Activated CD4-positive, alpha-beta T cell treated with anti-CD3 and anti-CD28 coated beads, Interleukin-2, amount 50 U/mL, for 4 hours (primary cell): ENCODE results near the gene SPINK9.

Source experiments
- DNase-seq, 2 experiments: peaks; one replicate each; pipeline ENCODE4 v3.0.0-alpha.2; 2020

SPINK9 gene

DNA sequence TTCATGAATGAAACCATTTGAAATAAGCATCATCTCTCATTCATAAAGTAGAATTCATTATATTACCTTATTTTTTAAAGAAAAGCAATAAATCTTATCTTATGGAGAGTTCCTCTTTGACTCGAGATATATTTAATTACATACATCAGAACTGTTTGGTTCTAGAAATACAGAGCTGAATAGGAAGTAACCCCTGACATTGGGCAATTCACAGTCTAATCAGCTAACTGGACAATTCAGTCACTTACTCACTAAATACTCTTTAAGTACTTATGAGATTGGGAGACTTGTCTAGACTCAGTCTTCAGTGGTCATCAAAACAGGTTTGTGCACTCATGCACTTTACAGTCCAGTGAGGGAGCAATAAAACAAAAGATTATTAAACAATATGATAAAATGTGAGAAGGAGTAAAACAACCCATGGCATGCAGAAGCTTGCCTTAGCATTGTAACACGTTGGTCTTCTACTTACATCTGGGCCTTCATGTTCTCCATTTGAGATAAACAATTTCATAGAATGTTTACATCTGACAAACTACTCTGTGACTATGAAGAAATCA lies 36.9 kb downstream of the SPINK9 start:
- no peak for DNase-seq

DNA sequence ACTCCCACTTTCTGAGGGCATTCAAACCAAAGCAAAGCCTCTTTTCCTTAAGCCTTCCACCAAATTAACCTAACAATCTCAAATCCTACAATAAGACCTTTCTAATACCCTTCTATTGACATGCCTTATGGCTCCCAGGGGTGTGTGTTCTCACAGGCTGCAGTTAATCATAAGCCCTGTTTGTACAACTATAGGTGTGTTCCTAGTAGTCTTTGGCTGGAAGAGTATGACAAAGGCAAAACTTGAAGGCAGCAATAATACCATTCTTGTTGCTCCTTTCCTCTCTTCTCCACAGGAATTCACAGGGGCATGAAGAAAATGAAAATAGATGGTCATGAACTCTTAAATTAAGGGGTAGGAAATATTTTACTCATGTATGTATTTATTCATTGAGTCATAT lies 37.5 kb downstream of the SPINK9 start:
- DNase-seq, result no peak

DNA sequence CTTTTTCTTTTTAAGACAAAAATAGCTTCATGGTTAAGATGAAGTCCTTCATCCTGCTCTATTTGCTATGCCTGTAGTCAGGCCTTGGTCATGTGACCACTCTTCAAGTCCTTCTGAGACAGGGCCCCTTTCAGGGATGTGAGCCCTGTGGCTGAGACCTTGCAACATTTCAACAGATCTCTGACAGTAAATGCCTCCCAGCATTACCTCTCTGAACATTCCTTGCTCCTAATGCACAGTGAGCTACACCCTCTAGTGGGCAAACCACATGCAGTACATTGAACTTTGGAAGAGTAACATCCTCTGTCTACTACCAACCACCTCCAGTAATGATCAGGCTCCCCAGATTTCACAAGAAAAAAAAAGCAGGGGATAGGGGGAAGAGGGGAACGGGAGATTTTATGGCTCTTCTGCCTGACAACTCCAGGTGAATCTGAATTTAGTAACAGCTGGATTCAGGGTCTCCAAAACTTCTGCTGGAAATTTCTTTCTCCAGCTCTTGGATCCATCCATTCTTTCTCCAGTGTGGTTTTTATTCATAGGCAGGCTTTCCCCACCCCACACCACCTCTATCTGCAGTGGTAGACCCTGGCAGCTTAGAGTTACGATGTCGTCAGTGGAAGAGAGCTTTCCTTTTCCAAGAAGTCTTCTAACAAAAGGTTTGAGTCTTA lies 39.5 kb downstream of the SPINK9 start:
- peak in 1 of 2 experiments; percentile 1 for DNase-seq

DNA sequence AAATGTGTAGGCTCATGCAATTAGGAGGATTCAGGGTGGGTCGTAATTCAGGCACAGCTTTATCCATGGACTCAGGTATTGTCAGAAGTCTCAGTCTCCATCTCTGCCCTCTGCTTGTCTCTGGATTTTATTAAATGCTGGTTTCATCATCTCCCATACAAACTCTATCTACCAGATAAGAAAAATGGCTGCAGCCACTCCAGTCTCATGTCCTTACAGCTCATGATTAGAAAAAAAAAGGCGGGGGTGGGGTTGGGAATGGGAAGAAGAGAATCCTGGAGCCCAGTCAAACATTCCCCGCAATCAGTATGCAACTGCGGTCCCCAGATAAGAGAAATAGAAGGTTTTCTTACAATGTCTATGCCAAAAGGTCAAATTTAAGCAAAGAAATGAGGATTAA lies 40.8 kb downstream of the SPINK9 start:
- no peak for DNase-seq

DNA sequence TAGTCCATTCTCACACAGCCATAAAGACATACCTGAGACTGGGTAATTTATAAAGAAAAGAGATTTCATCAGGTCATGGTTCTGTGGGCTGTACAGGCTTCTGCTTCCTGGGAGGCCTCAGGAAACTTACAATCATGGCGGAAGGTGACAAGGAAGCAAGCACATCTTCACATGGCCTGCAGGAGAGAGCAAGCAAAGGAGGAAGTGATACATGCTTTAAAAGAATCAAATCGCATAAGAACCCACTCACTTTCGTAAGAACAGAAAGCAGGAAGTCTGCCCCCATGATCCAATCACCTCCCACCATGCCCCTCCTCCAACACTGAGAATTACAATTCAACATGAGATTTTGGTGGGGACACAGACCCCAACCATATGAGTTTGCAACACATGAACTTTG lies 43.3 kb downstream of the SPINK9 start:
- DNase-seq, result no peak

DNA sequence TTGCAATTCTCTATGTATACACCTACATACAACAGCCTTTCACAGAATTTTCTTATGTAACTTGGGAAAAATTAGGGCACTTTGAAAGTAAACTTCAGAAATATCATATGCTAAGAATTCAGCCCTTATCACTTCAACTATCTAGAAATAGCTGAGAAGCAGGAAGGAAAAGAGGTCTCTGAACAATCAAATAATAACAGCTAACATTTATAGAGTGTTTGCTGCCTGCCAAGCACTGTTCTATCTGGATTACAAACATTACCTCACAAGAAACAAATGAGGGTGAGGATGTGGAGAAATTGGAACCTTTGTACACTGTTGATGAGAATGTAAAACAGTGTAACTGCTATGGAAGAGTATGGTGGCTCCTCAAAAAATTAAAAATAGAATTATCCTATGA lies 44.0 kb downstream of the SPINK9 start:
- no peak for DNase-seq

DNA sequence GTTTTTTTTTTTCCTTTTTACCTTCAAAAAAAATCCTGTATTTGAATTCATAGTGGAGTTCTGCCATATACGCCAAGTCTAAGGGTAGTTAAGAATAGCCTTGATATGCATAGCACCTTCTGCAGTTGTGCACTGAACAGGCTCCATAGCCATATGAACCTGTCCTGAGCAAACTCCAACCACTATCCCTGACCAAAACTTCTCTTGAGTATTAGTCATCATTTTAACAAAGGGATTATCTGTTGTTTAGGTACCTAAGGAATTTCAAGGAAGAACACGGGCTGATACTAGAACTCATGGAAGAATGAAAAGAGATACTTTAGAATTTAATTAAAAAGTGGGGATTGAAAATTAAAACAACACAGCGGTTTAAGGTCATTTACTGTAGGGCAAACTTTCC lies 46.5 kb downstream of the SPINK9 start:
- no peak for DNase-seq

DNA sequence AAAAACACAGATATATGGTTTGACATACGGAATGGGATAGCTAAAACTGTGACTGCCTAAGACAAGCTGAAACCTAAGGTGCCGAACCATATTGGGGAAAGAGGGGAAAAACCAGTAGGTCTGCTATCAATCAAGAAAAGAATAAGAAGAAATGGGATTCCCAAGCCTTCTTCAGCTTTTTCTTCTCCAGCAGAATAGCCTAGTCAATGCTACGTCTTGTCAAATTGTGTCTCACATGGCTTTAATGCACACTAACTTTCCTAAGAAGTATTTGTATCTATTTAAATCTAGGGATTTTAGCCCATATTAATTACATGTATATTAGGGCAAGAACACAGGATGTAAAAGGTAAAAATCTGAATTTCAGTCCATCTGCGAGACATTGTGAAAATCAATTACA lies 47.6 kb downstream of the SPINK9 start:
- no peak for DNase-seq

DNA sequence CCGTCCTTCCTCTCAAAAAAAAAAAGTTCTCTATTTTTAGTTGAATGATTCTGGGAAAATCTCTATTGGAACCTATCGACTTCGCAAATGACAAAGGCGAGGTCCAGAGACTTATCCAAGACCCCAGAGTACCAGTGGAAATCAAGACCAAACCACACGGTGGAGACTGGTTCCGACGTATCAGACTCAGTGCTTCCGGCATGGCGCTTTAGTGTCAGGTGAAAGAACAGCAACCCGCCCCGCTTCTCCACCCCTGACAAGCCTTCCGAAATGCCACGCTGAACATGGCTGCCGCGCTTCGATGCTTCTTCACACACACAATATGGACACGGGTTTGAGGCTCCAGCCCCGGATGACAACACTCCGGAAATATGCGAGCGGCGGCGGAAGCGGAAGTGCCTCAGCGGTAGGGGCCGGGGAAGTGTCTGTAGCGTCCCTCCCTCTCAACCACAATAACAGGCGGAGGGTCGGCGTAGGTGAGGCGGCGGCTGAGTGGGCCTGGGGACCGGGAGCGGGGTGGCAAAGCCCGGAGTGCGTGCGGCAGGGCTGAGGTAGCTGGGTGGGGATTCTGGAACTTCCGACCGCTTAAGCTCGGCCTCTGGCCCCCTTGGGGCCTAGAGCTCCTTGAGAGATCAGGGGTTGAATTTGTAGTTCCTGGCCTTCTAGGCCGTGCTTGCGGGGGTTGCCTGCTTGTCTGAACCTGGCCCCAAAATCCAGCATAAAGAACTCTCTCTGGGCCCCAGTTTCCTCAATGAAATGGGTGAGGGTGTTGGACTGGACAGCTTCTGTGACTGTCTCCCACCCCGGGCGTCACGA lies 48.4 kb downstream of the SPINK9 start, which contains the start of gene FBXO38:
TSS of gene FBXO38 (plus strand) at position 395 of the 816 bp plus-strand sequence. CDS start 10,819 bp downstream, outside the sequence.
- DNase-seq, result peak; percentile 97 to 98

DNA sequence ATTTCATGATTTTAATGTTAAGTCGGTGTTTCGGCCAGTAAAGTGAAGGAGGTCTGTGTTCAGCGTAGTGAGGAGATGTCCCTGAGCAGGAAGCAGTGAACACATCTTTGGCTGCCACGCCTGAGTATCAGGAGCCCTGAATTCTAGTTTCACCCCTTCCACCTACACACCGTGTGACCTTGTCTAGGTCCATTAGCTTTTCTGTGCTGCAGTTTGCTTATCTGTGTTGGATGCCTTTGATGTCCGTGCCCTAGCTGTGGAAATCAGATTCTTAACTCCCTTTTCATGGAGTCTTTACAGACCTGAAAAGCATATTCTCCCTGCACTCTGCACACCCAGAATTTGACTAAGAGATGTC lies 49.0 kb downstream of the SPINK9 start:
- DNase-seq, result peak in 1 of 2 experiments; percentile 3

DNA sequence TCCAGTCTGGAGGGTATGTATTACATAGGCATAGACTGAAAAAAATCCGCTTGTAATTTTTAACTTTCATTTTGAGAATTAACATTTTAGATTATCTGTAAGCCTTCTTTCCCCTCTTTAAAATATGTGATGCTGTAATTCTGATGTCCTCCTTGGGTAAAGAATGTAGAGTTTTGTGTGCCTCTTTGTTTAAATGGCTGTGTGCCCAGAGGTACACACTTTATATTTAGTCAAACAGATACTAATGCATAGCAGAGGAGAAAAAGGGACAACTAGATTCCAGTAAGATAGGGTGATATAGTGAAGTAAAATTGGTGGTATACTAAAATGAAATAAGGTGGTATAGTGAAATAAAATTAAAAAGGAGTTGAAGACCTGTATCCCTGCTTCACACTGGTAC lies 49.7 kb downstream of the SPINK9 start:
- no peak for DNase-seq

DNA sequence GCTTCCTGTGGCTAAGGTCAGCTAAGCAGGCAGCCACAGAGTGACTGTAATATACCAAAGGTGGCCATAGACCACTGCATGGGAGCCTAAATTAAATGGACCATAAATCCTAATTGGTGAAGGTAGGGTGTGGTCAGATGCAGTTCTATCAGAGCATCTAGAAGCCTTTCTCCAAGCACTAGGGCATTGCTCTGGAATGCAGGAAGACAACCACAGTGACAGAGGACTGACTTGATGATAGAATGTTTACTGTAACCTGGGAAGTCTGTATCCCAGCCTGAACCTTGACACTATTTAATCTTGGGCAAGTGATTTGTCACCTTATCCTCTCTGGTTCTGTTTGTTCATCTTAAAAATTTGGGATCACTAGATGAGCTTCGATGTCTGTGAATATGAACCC lies 50.7 kb downstream of the SPINK9 start:
- no peak for DNase-seq

DNA sequence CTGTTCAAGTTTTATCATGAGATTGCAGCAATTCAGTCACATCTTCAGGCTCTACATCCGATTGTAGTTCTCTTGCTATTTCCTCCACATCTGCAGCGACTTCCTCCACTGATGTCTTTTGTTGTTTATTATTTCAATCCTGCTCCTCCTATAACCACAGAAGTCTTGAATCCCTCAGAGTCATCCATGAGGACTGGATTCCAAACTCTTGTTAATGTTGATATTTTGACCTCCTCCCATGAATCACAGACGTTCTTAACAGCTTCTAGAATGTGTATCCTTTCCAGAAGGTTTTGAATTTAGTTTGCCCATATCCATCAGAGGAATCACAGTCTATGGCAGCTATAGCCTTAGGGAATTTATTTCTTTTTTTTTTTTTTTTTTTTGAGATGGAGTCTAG lies 52.0 kb downstream of the SPINK9 start:
- no peak for DNase-seq

DNA sequence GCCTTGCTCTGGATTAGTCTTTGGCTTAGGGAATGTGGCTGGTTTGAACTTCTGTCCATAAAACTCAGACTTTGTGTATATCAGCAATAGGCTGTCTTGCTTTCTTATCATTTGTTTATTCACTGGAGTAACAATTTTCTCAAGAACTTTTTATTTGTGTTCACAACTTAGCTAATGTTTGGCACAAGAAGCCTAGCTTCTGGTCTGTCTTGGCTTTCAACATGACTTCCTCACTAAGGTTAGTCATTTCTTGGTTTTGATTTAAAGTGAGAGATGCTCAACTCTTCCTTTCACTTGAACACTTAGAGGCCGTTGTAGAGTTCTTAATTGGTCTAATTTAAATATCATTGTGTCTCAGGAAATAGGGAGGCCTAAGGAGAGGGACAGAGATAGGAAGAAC lies 53.3 kb downstream of the SPINK9 start:
- DNase-seq, result no peak
